Measurements from ENCODE around the gene TRABD2B.

Gene TRABD2B

DNA sequence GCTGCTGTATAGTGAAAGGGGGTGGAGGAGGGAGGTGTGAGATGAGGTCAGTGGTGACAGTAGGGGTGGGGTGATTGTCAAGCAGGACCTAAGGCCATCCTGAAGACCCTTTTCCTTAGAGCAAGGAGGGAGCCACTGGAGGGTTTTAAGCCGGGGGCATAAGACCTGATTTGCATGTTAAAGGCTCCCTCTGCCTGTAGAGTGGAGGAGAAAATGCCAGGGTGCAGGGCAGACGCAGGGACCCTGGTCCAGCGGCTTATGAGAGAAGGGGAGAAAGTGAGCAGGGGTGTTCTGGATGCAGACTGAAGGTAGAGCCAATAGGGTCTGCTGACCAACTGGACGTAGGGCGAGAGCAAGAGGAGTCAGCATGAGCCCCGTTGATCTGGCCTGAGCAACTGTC lies 154.1 kb downstream of the TRABD2B start:
- H3K4me3 ChIP-seq (ENCODE audit: insufficient read depth, low read length, poor library complexity, severe bottlenecking), result no peak overlapping the region
- no peak overlapping the region for H3K27ac ChIP-seq (ENCODE audit: low read depth, low read length)
- no peak overlapping the region for H3K4me2 ChIP-seq (ENCODE audit: low read depth, low read length, poor library complexity, severe bottlenecking)
- H3K9me3 ChIP-seq (ENCODE audit: insufficient read depth, low read length), result no peaks in the 10 kb centered on the region
- H3K79me2 ChIP-seq (ENCODE audit: insufficient read depth, low read length), result no peaks in the 10 kb centered on the region
- no peak overlapping the region for H3K9ac ChIP-seq (ENCODE audit: low read length)
- H2AFZ ChIP-seq (ENCODE audit: low read depth, low read length, severe bottlenecking), result no peak overlapping the region
- no peaks in the 10 kb centered on the region for H3F3A ChIP-seq (ENCODE audit: insufficient read depth)
- H3K27me3 ChIP-seq (ENCODE audit: low read length), result no peaks in the 10 kb centered on the region
- no peaks in the 10 kb centered on the region for H3K9me2 ChIP-seq (replicated peaks; ENCODE audit: insufficient read depth, low read length)
- H4K20me1 ChIP-seq (ENCODE audit: low read depth, low read length), result no peaks in the 10 kb centered on the region
- TF ChIP-seq, protein P1, sequence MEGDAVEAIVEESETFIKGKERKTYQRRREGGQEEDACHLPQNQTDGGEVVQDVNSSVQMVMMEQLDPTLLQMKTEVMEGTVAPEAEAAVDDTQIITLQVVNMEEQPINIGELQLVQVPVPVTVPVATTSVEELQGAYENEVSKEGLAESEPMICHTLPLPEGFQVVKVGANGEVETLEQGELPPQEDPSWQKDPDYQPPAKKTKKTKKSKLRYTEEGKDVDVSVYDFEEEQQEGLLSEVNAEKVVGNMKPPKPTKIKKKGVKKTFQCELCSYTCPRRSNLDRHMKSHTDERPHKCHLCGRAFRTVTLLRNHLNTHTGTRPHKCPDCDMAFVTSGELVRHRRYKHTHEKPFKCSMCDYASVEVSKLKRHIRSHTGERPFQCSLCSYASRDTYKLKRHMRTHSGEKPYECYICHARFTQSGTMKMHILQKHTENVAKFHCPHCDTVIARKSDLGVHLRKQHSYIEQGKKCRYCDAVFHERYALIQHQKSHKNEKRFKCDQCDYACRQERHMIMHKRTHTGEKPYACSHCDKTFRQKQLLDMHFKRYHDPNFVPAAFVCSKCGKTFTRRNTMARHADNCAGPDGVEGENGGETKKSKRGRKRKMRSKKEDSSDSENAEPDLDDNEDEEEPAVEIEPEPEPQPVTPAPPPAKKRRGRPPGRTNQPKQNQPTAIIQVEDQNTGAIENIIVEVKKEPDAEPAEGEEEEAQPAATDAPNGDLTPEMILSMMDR (IDR thresholded peaks at IDR 0.05; ENCODE audit: insufficient read depth, low read length, poor library complexity, severe bottlenecking), result no peak
- TF ChIP-seq EZH2phosphoT487 (conservative IDR thresholded peaks at IDR 0.05; ENCODE audit: low read length), result no peak
- no peaks in the 10 kb centered on the region for H3K36me3 ChIP-seq (ENCODE audit: low read length)

DNA sequence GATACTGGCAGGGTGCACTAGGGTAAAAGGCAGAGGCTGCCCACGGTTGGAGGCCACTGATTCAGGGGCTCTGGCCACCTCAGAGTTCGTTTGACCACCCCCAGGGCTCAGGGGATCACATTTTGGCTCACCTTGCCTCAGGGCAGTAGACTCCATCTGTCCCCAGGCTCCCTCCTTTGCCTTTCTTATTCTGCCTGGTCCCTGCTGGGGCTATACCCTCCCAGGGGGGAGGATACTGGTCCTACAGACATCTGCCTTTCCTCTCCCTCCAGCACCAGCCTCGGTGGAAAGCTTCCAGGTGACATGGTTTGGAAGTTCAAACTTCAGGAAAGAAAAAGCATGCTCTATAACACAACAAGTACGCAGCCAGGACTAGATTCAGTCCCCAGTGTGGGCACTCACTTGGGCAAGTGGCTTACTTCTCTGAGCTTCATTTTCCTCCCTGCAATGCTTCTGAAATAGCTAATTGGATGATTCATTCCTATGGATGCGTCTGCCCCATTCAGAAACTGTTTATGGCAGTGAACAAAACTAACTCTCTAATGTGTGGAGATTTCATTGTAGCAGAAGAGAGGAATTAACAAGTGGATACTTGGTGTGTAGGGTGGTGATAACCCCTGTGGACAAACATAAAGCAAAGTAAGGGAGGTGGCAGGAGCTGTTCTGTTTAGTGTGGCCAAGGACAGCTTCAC lies 154.8 kb downstream of the TRABD2B start:
- Histone ChIP-seq H3K79me2 (ENCODE audit: insufficient read depth, low read length) (no peaks in the 10 kb centered on the region), H3K9me3 (ENCODE audit: insufficient read depth, low read length) (no peaks in the 10 kb centered on the region), H3K4me3 (ENCODE audit: insufficient read depth, low read length, poor library complexity, severe bottlenecking) (no peak overlapping the region), H3K36me3 (ENCODE audit: low read length) (no peaks in the 10 kb centered on the region), H4K20me1 (ENCODE audit: low read depth, low read length) (no peaks in the 10 kb centered on the region), H3F3A (ENCODE audit: insufficient read depth) (no peaks in the 10 kb centered on the region), H3K9ac (ENCODE audit: low read length) (no peak overlapping the region), H2AFZ (ENCODE audit: low read depth, low read length, severe bottlenecking) (no peak overlapping the region), H3K27me3 (ENCODE audit: low read length) (no peaks in the 10 kb centered on the region), H3K4me2 (ENCODE audit: low read depth, low read length, poor library complexity, severe bottlenecking) (no peak overlapping the region), H3K9me2 (replicated peaks; ENCODE audit: insufficient read depth, low read length) (no peaks in the 10 kb centered on the region), H3K27ac (ENCODE audit: low read depth, low read length) (no peak overlapping the region)
- no peak for TF ChIP-seq EZH2phosphoT487 (conservative IDR thresholded peaks at IDR 0.05; ENCODE audit: low read length)
- TF ChIP-seq, protein P1 (IDR thresholded peaks at IDR 0.05; ENCODE audit: insufficient read depth, low read length, poor library complexity, severe bottlenecking), result no peak

DNA sequence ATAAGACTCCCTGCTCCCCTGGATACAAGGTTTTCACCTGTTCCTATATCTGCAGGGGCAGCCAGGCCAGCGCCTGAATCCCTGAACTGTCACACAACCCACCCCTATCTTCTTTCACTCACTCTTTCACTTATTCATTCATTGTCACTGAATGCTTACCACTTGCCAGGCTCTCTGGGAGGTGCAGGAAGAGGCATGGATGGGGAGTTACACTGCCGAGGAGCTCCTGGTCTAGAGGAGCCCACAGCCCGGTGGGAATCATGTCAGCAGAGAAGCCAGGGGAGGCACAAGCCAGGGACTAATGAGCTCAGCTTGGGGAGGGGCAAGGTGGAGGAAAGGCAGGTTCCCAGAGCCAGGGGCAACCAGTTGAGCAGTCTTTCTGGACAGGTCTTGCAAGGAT lies 155.8 kb downstream of the TRABD2B start:
- TF ChIP-seq, protein P1 (IDR thresholded peaks at IDR 0.05; ENCODE audit: insufficient read depth, low read length, poor library complexity, severe bottlenecking), result no peak
- TF ChIP-seq EZH2phosphoT487 (conservative IDR thresholded peaks at IDR 0.05; ENCODE audit: low read length), result no peak
- no peak overlapping the region for H2AFZ ChIP-seq (ENCODE audit: low read depth, low read length, severe bottlenecking)
- no peak overlapping the region for H3K9ac ChIP-seq (ENCODE audit: low read length)
- H3K9me3 ChIP-seq (ENCODE audit: insufficient read depth, low read length), result no peaks in the 10 kb centered on the region
- H3K9me2 ChIP-seq (replicated peaks; ENCODE audit: insufficient read depth, low read length), result no peaks in the 10 kb centered on the region
- H3K79me2 ChIP-seq (ENCODE audit: insufficient read depth, low read length), result no peaks in the 10 kb centered on the region
- no peak overlapping the region for H3K4me3 ChIP-seq (ENCODE audit: insufficient read depth, low read length, poor library complexity, severe bottlenecking)
- H3K27me3 ChIP-seq (ENCODE audit: low read length), result no peaks in the 10 kb centered on the region
- no peaks in the 10 kb centered on the region for H3K36me3 ChIP-seq (ENCODE audit: low read length)
- H3F3A ChIP-seq (ENCODE audit: insufficient read depth), result no peaks in the 10 kb centered on the region
- H3K27ac ChIP-seq (ENCODE audit: low read depth, low read length), result no peak overlapping the region
- no peaks in the 10 kb centered on the region for H4K20me1 ChIP-seq (ENCODE audit: low read depth, low read length)
- H3K4me2 ChIP-seq (ENCODE audit: low read depth, low read length, poor library complexity, severe bottlenecking), result no peak overlapping the region
